Natural killer cell (primary cell): ENCODE results near the gene SLC35F4. TPM values are rescaled to one million over a fixed set of nuclear protein-coding genes. Genes with fewer than 3 reads are reported as not detected.

Experiments
- ATAC-seq, 3 donors: fragments of 150-1000 bp in 2 of 3; fragments of 200-7000 bp in 1 of 3; cut with Tn5 transposase; 1 replicate in 1 of 3; 2 replicates in 2 of 3; pipeline ENCODE4 v1.10.0; 2021; ENCODE audit warnings: mild to moderate bottlenecking in 2 of 3, moderate library complexity in 2 of 3
- DNase-seq, 2 donors: peaks; one replicate each; pipeline versions ENCODE4 v3.0.0 to v3.0.0-alpha.2; 2013 to 2021; ENCODE audit warnings: mixed read lengths in 1 of 2
- H3K27ac ChIP-seq: one replicate; pipeline ENCODE4 v1.5.1; 2013; ENCODE audit warnings: mild to moderate bottlenecking, low read length
- H3K27me3 ChIP-seq: one replicate; pipeline ENCODE4 v1.6.1; 2013; ENCODE audit warnings: low read length; ENCODE audit not compliant: control insufficient read depth, insufficient read depth
- H3K36me3 ChIP-seq: one replicate; pipeline ENCODE4 v1.6.1; 2013; ENCODE audit warnings: low read length; ENCODE audit not compliant: control insufficient read depth, insufficient read depth
- H3K4me1 ChIP-seq: one replicate; pipeline ENCODE4 v1.6.1; 2013; ENCODE audit warnings: low read length; ENCODE audit not compliant: control insufficient read depth, insufficient read depth
- H3K4me3 ChIP-seq: one replicate; pipeline ENCODE4 v1.5.1; 2013; ENCODE audit warnings: low read length
- H3K9me3 ChIP-seq: one replicate; pipeline ENCODE4 v1.6.1; 2013; ENCODE audit warnings: low read length; ENCODE audit not compliant: control insufficient read depth, insufficient read depth
- H3K27ac Mint-ChIP-seq, 2 donors: one replicate each; pipeline ENCODE4 v1.8.0; 2022; ENCODE audit warnings: mild to moderate bottlenecking in 2 of 2, mixed read lengths in 2 of 2, moderate library complexity in 1 of 2
- H3K27me3 Mint-ChIP-seq, 2 donors: one replicate each; pipeline ENCODE4 v1.8.0; 2022; ENCODE audit warnings: low read depth in 2 of 2, mixed read lengths in 2 of 2
- H3K36me3 Mint-ChIP-seq: one replicate; pipeline ENCODE4 v1.8.0; 2022; ENCODE audit warnings: mixed read lengths
- H3K4me1 Mint-ChIP-seq, 2 donors: one replicate each; pipeline ENCODE4 v1.8.0; 2022; ENCODE audit warnings: mixed read lengths in 2 of 2
- H3K4me3 Mint-ChIP-seq: one replicate; pipeline ENCODE4 v1.8.0; 2022; ENCODE audit warnings: mild to moderate bottlenecking, moderate library complexity, mixed read lengths
- H3K9me3 Mint-ChIP-seq, 2 donors: one replicate each; pipeline ENCODE4 v1.8.0; 2022; ENCODE audit warnings: mixed read lengths in 2 of 2
- WGBS: methylation state at CpG from one replicate; pipeline ENCODE4 v1.1.7; 2013; ENCODE audit warnings: missing lambda C conversion rate; ENCODE audit not compliant: insufficient coverage; 5-methylcytosine and 5-hydroxymethylcytosine counted together
- intact Hi-C: fragments of 100-400 bp; cut with micrococcal nuclease; formaldehyde crosslinking; loops from one replicate; pipeline ENCODE4 v1.14.2; 2022
- total RNA-seq, 4 donors: library from RNA; stranded (reverse); fragments of 120-200 nt in 1 of 4; gene quantifications; one replicate each; pipeline versions ENCODE4 v1.2.3 to v1.2.4, GENCODE V29; 2013 to 2022
- TF ChIP-seq, protein P1 (sequence below): fragments of 200-600 bp; IDR thresholded peaks from one replicate; pipeline ENCODE4 v1.8.0; 2022; ENCODE audit warnings: antibody characterized with exemption

The SLC35F4 gene
- total RNA-seq, 3 donors from 2014 or later (not counting 1 experiment from before 2014, with no cell fraction given): not detected

DNA sequence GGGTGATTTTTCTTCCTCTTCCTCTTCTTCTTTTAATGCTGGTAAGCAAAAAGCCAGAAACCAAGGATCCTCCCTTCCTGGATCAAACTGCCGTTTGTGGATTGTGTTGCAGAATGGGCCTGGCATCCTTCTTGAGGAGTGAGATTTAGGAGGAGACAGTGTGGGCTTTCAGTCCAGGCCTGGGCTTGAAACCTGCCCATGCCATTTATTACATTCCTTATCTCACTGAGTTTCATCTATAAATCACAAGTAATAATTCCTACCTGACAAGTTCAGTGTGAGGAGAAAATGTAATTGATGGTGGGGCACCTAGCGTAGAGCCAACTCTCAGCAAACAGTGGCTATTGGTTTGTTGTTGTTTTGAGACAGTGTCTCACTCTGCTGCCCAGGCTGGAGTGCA lies 126.4 kb downstream of the SLC35F4 start:
- ATAC-seq (no peak), DNase-seq (no peak)
- Mint-ChIP-seq H3K36me3 (no peaks in the 10 kb centered on the region), H3K4me1 (no peaks in the 10 kb centered on the region), H3K9me3 (peaks cover 5 to 9% of the 10 kb centered on the region in 2 donors), H3K27ac (no peak overlapping the region), H3K27me3 (no peaks in the 10 kb centered on the region), H3K4me3 (no peak overlapping the region)
- 71% methylated on average over 1 of the region's 2 CpGs for WGBS
- TF ChIP-seq, protein P1, sequence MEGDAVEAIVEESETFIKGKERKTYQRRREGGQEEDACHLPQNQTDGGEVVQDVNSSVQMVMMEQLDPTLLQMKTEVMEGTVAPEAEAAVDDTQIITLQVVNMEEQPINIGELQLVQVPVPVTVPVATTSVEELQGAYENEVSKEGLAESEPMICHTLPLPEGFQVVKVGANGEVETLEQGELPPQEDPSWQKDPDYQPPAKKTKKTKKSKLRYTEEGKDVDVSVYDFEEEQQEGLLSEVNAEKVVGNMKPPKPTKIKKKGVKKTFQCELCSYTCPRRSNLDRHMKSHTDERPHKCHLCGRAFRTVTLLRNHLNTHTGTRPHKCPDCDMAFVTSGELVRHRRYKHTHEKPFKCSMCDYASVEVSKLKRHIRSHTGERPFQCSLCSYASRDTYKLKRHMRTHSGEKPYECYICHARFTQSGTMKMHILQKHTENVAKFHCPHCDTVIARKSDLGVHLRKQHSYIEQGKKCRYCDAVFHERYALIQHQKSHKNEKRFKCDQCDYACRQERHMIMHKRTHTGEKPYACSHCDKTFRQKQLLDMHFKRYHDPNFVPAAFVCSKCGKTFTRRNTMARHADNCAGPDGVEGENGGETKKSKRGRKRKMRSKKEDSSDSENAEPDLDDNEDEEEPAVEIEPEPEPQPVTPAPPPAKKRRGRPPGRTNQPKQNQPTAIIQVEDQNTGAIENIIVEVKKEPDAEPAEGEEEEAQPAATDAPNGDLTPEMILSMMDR: no peak
- Histone ChIP-seq H3K4me1 (no peaks in the 10 kb centered on the region), H3K27ac (no peak overlapping the region), H3K36me3 (no peaks in the 10 kb centered on the region), H3K9me3 (no peaks in the 10 kb centered on the region), H3K4me3 (no peak overlapping the region), H3K27me3 (no peaks in the 10 kb centered on the region)
- intact Hi-C loops: no loop called here

DNA sequence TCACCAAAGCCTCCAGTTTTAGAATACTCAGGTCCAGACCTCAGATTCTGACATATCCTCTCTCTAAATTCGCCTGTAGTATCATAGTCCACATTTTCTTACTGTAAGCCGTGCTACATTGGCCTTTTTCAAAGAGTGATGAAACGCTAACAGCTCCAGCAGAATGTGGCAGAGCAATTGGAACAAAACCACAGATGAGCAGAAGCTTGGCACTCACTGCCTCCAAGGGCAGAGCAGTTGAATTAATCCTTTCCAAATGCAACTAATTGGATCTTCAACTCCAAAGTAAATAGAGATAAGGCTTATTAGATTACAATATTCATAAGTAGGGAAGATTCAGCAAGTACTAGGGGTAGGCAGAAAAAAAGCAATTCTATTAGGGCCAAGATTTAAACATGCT lies 128.3 kb downstream of the SLC35F4 start:
- Mint-ChIP-seq H3K27me3 (no peaks in the 10 kb centered on the region), H3K9me3 (peaks cover 2 to 5% of the 10 kb centered on the region in 2 donors), H3K4me1 (no peaks in the 10 kb centered on the region), H3K4me3 (no peak overlapping the region), H3K27ac (no peak overlapping the region), H3K36me3 (no peaks in the 10 kb centered on the region)
- TF ChIP-seq, protein P1: no peak
- H3K27ac ChIP-seq: no peak overlapping the region
- H3K9me3 ChIP-seq: no peaks in the 10 kb centered on the region
- DNase-seq (no peak), ATAC-seq (no peak)
- no peak overlapping the region for H3K4me3 ChIP-seq
- intact Hi-C loops: no loop called here
- WGBS: 70% methylated on average over 3 of the region's 3 CpGs
- no peaks in the 10 kb centered on the region for H3K27me3 ChIP-seq
- H3K4me1 ChIP-seq: no peaks in the 10 kb centered on the region
- no peaks in the 10 kb centered on the region for H3K36me3 ChIP-seq

DNA sequence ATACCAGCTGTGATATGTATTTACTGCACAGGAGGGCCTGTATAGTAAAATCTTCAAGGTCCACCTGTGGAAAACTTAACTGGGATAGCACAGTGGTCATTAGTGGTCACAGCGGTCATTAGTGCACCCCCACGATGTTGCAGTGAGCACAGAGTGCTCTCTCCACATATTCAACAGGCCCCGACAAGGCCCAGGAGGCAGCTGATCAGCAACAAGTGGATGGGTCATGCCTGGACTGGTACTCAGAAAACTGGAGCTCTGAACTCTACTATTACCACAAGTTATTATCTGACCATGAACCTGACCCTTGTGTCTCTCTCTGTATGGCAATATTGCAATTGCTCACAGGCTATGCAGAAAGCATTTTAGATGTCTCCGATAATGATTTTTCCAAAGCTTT lies 129.5 kb downstream of the SLC35F4 start:
- no peak for ATAC-seq
- H3K4me3 Mint-ChIP-seq: no peak overlapping the region
- H3K27me3 ChIP-seq: no peaks in the 10 kb centered on the region
- no peaks in the 10 kb centered on the region for H3K4me1 ChIP-seq
- no peaks in the 10 kb centered on the region for H3K36me3 Mint-ChIP-seq
- TF ChIP-seq, protein P1: no peak
- no peak overlapping the region for H3K27ac Mint-ChIP-seq
- WGBS: 77% methylated on average over 4 of the region's 4 CpGs
- no peaks in the 10 kb centered on the region for H3K4me1 Mint-ChIP-seq
- no peaks in the 10 kb centered on the region for H3K36me3 ChIP-seq
- intact Hi-C loops: no loop called here
- no peak overlapping the region for H3K4me3 ChIP-seq
- H3K9me3 ChIP-seq: no peaks in the 10 kb centered on the region
- H3K27me3 Mint-ChIP-seq: no peaks in the 10 kb centered on the region
- DNase-seq: no peak
- H3K27ac ChIP-seq: no peak overlapping the region
- peaks cover 2 to 3% of the 10 kb centered on the region in 2 donors for H3K9me3 Mint-ChIP-seq

DNA sequence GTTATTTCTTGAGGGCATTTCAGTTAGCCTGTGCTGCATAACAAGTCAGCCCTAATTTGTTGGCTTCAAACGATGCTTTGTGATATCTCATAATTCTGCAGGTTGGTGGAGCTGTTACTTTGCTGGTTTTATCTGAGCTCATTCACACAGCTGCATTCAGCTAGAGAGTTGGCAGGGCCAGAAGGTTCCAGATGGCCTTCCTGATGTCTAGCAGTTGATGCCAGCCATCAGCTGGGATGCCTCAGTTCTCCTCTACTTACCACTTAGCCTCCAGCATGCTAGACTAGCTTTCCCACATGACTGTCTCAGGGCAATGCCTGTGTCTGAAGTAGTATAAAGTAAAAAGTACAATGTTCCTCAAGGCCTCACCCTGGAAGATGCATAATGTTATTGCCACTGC lies 130.6 kb downstream of the SLC35F4 start:
- Mint-ChIP-seq H3K36me3 (no peaks in the 10 kb centered on the region), H3K27ac (no peak overlapping the region), H3K9me3 (peaks cover 0 to 3% of the 10 kb centered on the region in 2 donors), H3K4me1 (no peaks in the 10 kb centered on the region), H3K27me3 (no peaks in the 10 kb centered on the region), H3K4me3 (no peak overlapping the region)
- no peaks in the 10 kb centered on the region for H3K27me3 ChIP-seq
- no peak overlapping the region for H3K27ac ChIP-seq
- H3K9me3 ChIP-seq: no peaks in the 10 kb centered on the region
- H3K4me1 ChIP-seq: no peaks in the 10 kb centered on the region
- WGBS: 83% methylated on average over 1 of the region's 1 CpG
- DNase-seq (no peak), ATAC-seq (no peak)
- no peak overlapping the region for H3K4me3 ChIP-seq
- intact Hi-C loops: no loop called here
- TF ChIP-seq, protein P1: no peak
- H3K36me3 ChIP-seq: no peaks in the 10 kb centered on the region
